AG09309 (cell line): Measurements from ENCODE around the gene TCP11.

Experiments
- DNase-seq: peaks from one replicate; pipeline ENCODE4 v3.0.0-alpha.2; 2010; ENCODE audit warnings: low read depth
- H3K4me3 ChIP-seq: 2 replicates; pipeline ENCODE4 v1.5.1; 2011; ENCODE audit warnings: mild to moderate bottlenecking, low read depth, low read length, moderate library complexity; ENCODE audit not compliant: control insufficient read depth
- CTCF ChIP-seq: IDR thresholded peaks from 2 replicates; pipeline ENCODE4 v1.5.1; 2011; ENCODE audit warnings: mild to moderate bottlenecking, low read depth, low read length, inconsistent platforms; ENCODE audit not compliant: insufficient read depth, control insufficient read depth; ENCODE audit errors: missing control alignments

The TCP11 gene

GRCh38 chr6:35105078-35105477 is 36.1 kb downstream of the TCP11 start:
- DNase-seq = no peak
- no peak overlapping the region for H3K4me3 ChIP-seq
- TF ChIP-seq CTCF = no peak

GRCh38 chr6:35099116-35099515 is 42.0 kb downstream of the TCP11 start:
- no peak overlapping the region for H3K4me3 ChIP-seq
- TF ChIP-seq CTCF = no peak
- DNase-seq = no peak

- no peak overlapping the region for H3K4me3 ChIP-seq
- no peak for TF ChIP-seq CTCF
- peak; percentile 58 for DNase-seq
Measured at GRCh38 chr6:35096129-35096862, 44.8 kb downstream of the TCP11 start.

DNA sequence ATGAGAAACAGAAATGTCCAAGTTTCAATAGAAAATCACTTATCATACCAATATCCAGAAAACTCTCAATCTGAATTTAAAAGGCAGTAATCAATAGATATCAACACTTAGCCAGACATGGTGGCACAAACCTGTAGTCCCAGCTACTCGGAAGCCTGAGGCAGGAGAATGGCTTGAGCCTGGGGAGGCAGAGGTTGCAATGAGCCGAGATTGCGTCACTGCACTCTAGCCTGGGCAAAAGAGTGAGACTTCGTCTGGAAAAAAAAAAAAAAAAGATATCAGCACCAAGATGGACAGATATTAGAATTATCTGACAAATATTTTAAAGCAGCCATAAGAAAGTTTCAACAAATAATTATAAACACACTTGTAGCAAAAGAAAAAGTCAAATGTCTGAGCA is 47.0 kb downstream of the TCP11 start:
- no peak for DNase-seq
- no peak for TF ChIP-seq CTCF
- no peak overlapping the region for H3K4me3 ChIP-seq

DNA sequence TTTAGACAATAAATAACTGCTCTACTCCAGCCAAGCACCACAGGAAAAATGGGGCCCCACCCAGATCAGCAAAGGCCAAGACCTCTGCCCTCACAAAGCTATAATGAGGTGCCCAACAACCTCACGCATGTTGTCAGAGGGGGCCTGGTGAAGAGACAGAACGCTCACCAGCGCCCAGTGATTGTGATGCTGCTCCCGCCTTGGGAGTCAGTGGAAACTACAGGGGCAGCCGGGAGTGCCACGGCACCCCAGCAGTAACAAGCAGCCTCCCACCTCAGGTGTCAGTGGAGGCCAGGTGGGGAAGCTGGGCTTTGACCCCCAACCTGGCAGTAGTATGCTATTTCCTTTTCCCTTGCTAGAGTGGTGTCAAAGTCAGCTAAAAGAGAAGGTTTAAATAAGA is 47.4 kb downstream of the TCP11 start:
- TF ChIP-seq CTCF = no peak
- DNase-seq = no peak
- H3K4me3 ChIP-seq = no peak overlapping the region

- no peak for DNase-seq
- TF ChIP-seq CTCF = no peak
- H3K4me3 ChIP-seq = no peak overlapping the region
Measured at GRCh38 chr6:35093118-35093445, 48.1 kb downstream of the TCP11 start.
